BE2C (cell line): ENCODE measurements around the gene ABCA6.
"Not testable (repeated sequence)": the region's sequence is repeated elsewhere in the genome, so short reads cannot be mapped to it uniquely, and the experiment has no call there.

Source experiments
- DNase-seq: peaks from one replicate; pipeline ENCODE4 v3.0.0-alpha.2; 2020
- H3K27me3 ChIP-seq: fragments of 250-450 bp; sonication (Bioruptor Pico); 2 replicates; pipeline ENCODE4 v1.5.1; 2020; ENCODE audit warnings: mild to moderate bottlenecking
- H3K36me3 ChIP-seq: fragments of 250-450 bp; sonication (Bioruptor Pico); 2 replicates; pipeline ENCODE4 v1.5.1; 2020; ENCODE audit warnings: mild to moderate bottlenecking
- H3K4me1 ChIP-seq: fragments of 250-450 bp; sonication (Bioruptor Pico); 2 replicates; pipeline ENCODE4 v1.5.1; 2020
- H3K4me3 ChIP-seq: 2 replicates; pipeline ENCODE4 v1.5.1; 2011; ENCODE audit warnings: low read depth, low read length
- H3K9me3 ChIP-seq: fragments of 250-450 bp; sonication (Bioruptor Pico); 2 replicates; pipeline ENCODE4 v1.5.1; 2020
- TF ChIP-seq, protein P1 (sequence below): IDR thresholded peaks from 2 replicates; pipeline ENCODE4 v1.5.1; 2012; ENCODE audit warnings: mild to moderate bottlenecking, low read depth, low read length

ABCA6 gene

GRCh38 chr17:69078864-69079263, 62.8 kb downstream of the ABCA6 start:
- no peak for DNase-seq
- Histone ChIP-seq H3K4me1 (no peaks in the 10 kb centered on the region), H3K27me3 (no peaks in the 10 kb centered on the region), H3K9me3 (no peaks in the 10 kb centered on the region), H3K36me3 (no peaks in the 10 kb centered on the region), H3K4me3 (no peak overlapping the region)
- TF ChIP-seq, protein P1, sequence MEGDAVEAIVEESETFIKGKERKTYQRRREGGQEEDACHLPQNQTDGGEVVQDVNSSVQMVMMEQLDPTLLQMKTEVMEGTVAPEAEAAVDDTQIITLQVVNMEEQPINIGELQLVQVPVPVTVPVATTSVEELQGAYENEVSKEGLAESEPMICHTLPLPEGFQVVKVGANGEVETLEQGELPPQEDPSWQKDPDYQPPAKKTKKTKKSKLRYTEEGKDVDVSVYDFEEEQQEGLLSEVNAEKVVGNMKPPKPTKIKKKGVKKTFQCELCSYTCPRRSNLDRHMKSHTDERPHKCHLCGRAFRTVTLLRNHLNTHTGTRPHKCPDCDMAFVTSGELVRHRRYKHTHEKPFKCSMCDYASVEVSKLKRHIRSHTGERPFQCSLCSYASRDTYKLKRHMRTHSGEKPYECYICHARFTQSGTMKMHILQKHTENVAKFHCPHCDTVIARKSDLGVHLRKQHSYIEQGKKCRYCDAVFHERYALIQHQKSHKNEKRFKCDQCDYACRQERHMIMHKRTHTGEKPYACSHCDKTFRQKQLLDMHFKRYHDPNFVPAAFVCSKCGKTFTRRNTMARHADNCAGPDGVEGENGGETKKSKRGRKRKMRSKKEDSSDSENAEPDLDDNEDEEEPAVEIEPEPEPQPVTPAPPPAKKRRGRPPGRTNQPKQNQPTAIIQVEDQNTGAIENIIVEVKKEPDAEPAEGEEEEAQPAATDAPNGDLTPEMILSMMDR: no peak

DNA sequence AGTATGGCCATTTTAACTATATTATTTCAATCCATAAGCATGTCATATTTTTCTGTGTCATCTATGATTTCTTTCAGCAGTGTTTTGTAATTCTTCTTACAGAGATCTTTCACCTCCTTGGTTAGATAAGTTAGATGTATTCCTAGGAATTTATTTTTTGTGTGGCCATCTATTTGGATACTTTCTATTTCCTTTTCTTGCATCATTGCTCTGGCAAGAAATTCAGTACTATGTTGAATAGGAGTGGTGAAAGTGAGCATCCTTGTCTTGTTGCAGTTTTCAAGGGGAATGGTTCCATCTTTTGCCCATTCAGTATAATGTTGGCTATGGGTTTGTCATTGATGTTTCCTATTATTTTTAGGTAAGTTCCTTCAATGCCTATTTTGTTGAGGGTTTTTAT, 65.9 kb downstream of the ABCA6 start:
- TF ChIP-seq, protein P1: no peak
- H3K4me3 ChIP-seq: no peak overlapping the region
- no peaks in the 10 kb centered on the region for H3K36me3 ChIP-seq
- H3K4me1 ChIP-seq: no peaks in the 10 kb centered on the region
- no peaks in the 10 kb centered on the region for H3K27me3 ChIP-seq
- H3K9me3 ChIP-seq: no peaks in the 10 kb centered on the region
- DNase-seq: no peak

DNA sequence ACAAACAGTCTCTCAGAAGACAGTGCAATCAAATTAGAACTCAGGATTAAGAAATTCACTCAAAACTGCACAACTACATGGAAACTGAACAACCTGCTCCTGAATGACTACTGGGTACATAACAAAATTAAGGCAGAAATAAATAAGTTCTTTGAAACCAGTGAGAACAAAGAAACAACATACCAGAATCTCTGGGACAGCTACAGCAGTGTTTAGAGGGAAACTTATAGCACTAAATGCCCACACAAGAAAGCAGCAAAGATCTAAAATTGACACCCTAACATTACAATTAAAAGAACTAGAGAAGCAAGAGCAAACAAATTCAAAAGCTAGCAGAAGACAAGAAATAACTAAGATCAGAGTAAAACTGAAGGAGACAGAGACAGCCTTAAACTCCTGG, 68.3 kb downstream of the ABCA6 start:
- not testable (repeated sequence) for H3K4me1 ChIP-seq, H3K9me3 ChIP-seq, H3K4me3 ChIP-seq, DNase-seq, H3K27me3 ChIP-seq, H3K36me3 ChIP-seq

GRCh38 chr17:69072803-69073256, 68.9 kb downstream of the ABCA6 start:
- H3K27me3 ChIP-seq, H3K9me3 ChIP-seq, H3K4me1 ChIP-seq, H3K4me3 ChIP-seq, DNase-seq, H3K36me3 ChIP-seq: not testable (repeated sequence)

DNA sequence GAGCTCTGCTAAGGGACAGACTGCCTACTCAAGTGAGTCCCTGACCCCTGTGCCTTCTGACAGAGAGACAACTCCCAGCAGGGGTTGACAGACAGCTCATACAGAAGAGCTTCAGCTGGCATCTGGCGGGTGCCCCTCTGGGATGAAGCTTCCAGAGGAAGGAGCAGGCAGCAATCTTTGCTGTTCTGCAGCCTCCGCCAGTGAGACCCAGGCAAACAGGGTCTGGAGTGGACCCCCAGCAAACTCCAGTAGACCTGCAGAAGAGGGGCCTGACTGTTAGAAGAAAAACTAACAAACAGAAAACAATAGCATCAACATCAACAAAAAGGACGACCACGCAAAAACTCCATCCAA, 70.5 kb downstream of the ABCA6 start:
- H3K9me3 ChIP-seq, H3K4me3 ChIP-seq, DNase-seq, H3K27me3 ChIP-seq, H3K4me1 ChIP-seq, H3K36me3 ChIP-seq: not testable (repeated sequence)

DNA sequence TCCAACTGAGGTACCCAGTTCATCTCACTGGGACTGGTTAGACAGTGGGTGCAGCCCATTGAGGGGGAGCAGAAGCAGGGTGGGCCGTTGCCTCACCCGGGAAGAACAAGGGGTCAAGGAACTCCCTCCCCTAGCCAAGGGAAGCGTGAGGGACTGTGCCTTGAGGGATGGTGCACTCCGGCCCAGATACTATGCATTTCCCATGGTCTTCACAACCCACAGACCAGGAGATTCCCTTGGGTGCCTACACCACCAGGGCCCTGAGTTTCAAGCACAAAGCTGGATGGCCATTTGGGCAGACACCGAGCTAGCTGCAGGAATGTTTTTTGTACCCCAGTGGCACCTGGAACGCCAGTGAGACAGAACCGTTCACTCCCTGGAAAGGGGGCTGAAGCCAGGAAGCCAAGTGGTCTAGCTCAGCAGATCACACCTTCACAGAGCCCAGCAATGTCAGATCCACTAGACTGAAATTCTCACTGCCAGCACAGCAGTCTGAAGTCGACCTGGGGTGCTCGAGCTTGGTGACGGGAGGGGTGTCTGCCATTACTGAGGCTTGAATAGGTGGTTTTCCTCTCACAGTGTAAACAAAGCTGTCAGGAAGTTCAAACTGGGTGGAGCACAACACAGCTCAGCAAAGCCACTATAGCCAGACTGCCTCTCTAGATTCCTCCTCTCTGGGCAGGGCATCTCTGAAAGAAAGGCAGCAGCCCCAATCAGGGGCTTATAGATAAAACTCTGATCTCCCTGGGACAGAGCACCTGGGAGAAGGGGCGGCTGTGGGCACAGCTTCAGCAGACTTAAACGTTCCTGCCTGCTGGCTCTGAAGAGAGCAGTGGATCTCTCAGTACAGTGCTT, 71.1 kb downstream of the ABCA6 start:
- not testable (repeated sequence) for DNase-seq, H3K36me3 ChIP-seq, H3K4me1 ChIP-seq, H3K9me3 ChIP-seq, H3K4me3 ChIP-seq, H3K27me3 ChIP-seq

DNA sequence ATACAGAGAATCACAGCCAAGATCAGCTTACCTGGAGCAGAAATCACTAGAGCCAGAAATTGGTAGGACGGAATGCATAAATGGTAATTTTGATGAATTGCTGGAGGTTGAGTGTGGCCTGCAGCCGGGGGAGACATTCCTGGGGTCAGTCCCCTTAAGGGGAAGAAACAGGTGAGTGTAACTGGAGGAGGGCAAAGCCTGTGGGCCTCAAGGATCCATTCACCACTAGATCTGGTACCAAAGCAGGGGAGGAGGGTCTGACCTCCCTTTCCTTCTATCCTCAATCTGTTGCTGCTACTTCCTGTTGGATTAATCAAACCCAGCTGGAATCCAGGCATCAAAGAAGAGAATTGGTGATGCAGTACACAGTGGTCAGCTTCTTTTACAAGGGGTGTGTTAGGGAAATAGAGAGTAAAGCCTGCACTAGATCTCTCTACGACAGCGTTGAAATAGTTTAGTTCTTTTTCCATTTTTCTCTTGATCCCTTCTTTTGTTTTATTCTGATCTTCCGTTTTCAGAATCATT, 72.4 kb downstream of the ABCA6 start:
- H3K4me3 ChIP-seq: no peak overlapping the region
- no peaks in the 10 kb centered on the region for H3K27me3 ChIP-seq
- DNase-seq: no peak
- no peaks in the 10 kb centered on the region for H3K4me1 ChIP-seq
- H3K36me3 ChIP-seq: no peaks in the 10 kb centered on the region
- TF ChIP-seq, protein P1: no peak
- no peaks in the 10 kb centered on the region for H3K9me3 ChIP-seq

DNA sequence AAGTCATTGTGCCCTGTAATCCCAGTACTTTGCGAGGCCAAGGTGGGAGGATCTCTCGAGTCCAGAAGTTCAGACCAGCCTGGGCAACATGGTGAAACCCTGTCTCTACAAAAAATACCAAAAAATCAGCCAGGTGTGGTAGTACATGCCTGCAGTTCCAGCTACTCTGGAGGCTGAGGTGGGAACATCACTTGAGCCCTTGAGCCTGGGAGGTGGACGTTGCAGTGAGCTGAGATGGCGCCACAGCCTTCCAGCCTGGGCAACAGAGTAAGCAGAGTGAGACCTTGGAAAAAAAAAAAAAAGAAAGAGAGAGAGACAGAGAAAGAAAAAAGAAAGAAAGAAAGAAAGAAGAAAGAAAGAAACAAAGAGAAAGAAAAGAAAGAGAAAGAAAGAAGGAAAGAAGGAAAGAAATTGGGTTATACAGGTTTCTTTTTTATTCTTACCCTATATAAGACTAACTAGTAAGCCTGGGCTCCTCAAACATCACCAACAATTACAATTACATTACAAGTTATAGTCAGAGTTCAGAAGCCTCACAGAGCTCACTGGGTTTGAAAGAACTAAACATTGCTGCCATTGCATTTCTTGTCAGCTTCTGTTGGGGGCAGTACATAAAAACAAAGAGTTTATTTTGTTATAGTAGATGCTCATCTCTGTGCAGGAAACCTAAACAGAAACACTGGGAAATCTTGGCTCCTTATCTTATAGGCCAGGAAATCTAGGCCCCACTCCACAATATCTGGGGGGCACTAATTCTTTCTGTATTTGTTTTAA, 74.2 kb downstream of the ABCA6 start:
- H3K27me3 ChIP-seq: no peaks in the 10 kb centered on the region
- H3K9me3 ChIP-seq: no peaks in the 10 kb centered on the region
- H3K4me3 ChIP-seq: no peak overlapping the region
- no peaks in the 10 kb centered on the region for H3K36me3 ChIP-seq
- TF ChIP-seq, protein P1: no peak
- DNase-seq: no peak
- H3K4me1 ChIP-seq: no peaks in the 10 kb centered on the region
